Activated CD4-positive, alpha-beta T cell treated with anti-CD3 and anti-CD28 coated beads, Interleukin-2, amount 50 U/mL, for 1 hour (primary cell): Measurements from ENCODE around the gene IGFBP1.
"Not testable (repeated sequence)": the region's sequence is repeated elsewhere in the genome, so short reads cannot be mapped to it uniquely, and the experiment has no call there.

Experiments used
- DNase-seq: peaks from one replicate; pipeline ENCODE4 v3.0.0-alpha.2; 2020

IGFBP1 gene

DNA sequence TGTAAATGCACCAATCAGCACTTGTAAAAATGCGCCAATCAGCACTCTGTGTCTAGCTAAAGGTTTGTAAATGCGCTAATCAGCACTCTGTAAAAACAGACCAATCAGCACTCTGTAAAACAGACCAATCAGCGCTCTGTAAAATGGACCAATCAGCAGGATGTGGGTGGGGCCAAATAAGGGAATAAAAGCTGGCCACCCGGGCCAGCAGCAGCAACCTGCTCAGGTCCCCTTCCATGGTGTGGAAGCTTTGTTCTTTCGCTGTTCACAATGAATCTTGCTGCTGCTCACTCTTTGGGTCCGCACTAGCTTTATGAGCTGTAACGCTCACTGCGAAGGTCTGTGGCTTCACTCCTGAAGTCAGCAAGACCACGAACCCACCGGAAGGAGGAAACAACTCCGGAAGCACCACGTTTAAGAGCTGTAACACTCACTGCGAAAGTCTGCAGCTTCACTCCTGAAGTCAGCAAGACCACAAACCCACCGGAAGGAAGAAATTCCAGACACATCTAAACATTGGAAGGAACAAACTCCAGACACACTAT lies 52.0 kb downstream of the IGFBP1 start:
- not testable (repeated sequence) for DNase-seq

DNA sequence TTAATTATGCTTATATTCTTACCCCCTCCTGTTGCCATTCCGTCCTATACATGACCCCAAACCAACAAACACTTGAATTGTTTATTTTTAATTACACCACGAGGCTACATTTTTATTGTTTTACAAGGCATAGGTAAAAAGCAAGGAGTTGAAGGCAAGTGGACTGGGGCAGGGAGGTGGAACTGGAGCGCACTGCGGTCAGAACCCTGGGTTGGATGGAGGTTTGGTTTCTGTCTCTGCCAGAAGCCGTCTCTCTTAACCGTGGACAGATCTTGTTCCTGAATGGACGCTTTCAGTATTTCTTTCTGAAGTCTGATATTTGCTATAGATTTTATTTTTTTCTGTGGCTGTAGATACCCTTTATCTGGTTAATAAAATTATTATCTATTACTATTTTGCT lies 52.7 kb downstream of the IGFBP1 start:
- no peak for DNase-seq
